ENCODE measurements around the gene ARGLU1.

Gene ARGLU1

DNA sequence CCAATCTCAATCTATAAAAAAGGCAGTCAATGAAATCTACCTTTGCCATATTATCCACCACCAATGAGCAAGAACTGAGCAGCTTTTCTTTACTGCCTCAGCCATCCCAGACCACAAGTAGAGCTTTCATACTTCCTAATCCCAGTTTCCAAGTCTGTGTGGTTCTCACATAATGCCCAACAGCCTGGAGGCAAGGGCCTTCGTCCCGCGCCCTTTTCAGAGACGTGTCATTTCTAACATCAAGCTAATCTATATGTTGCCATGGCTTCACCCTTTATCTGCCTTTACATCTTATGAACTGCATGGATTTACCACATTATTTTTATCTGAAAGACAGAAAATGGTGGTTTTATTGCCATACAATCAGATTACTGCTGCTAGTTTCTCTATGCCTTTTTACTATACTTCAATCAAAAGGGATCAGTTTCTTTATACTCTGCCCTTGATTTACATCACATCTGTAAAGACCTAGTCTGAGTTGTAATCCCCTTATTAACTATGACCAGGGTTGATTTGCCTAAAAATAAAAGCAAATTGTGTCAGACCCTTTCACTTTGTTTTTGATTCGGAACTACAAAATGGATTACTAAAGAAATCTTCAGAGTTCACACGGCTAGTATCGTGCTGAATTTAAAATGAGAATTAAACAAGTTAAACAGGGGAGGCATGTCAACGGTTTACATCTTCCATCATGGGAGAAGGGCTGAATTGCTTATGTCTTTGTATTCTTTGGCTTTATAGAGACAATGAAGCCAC, 38.3 kb downstream of the ARGLU1 start:
- no peaks in the 10 kb centered on the region for H3K36me3 ChIP-seq (ENCODE audit: control insufficient read depth, low read length)
- TF ChIP-seq EZH2phosphoT487 (IDR thresholded peaks at IDR 0.05; ENCODE audit: borderline replicate concordance, low read length): no peak
- TF ChIP-seq, protein P1, sequence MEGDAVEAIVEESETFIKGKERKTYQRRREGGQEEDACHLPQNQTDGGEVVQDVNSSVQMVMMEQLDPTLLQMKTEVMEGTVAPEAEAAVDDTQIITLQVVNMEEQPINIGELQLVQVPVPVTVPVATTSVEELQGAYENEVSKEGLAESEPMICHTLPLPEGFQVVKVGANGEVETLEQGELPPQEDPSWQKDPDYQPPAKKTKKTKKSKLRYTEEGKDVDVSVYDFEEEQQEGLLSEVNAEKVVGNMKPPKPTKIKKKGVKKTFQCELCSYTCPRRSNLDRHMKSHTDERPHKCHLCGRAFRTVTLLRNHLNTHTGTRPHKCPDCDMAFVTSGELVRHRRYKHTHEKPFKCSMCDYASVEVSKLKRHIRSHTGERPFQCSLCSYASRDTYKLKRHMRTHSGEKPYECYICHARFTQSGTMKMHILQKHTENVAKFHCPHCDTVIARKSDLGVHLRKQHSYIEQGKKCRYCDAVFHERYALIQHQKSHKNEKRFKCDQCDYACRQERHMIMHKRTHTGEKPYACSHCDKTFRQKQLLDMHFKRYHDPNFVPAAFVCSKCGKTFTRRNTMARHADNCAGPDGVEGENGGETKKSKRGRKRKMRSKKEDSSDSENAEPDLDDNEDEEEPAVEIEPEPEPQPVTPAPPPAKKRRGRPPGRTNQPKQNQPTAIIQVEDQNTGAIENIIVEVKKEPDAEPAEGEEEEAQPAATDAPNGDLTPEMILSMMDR (IDR thresholded peaks at IDR 0.05; ENCODE audit: low read depth, low read length, poor library complexity, severe bottlenecking): no peak
- H3K4me2 ChIP-seq (ENCODE audit: low read length): no peak overlapping the region
- peaks cover 20% of the 10 kb centered on the region for H3K4me1 ChIP-seq (ENCODE audit: control insufficient read depth, low read length)
- H3K79me2 ChIP-seq (ENCODE audit: control insufficient read depth, low read length): peaks cover 13% of the 10 kb centered on the region
- H4K20me1 ChIP-seq (ENCODE audit: control insufficient read depth, insufficient read depth, low read depth, low read length): no peaks in the 10 kb centered on the region; the same call in 1 of the 2 replicates
- H3K27me3 ChIP-seq (ENCODE audit: control insufficient read depth, low read length): peaks cover 23% of the 10 kb centered on the region
- H3K27ac ChIP-seq (ENCODE audit: low read depth, low read length): no peak overlapping the region
- H3K9me3 ChIP-seq (ENCODE audit: control insufficient read depth, insufficient read depth, low read length): no peaks in the 10 kb centered on the region
- H3K9me2 ChIP-seq (replicated peaks; ENCODE audit: control insufficient read depth, low read length): no peaks in the 10 kb centered on the region
- H3K4me3 ChIP-seq (ENCODE audit: low read length): no peak overlapping the region
- peaks cover 3% of the 10 kb centered on the region; the same call in 1 of the 2 replicates for H3F3A ChIP-seq (ENCODE audit: control insufficient read depth, insufficient read depth)

DNA sequence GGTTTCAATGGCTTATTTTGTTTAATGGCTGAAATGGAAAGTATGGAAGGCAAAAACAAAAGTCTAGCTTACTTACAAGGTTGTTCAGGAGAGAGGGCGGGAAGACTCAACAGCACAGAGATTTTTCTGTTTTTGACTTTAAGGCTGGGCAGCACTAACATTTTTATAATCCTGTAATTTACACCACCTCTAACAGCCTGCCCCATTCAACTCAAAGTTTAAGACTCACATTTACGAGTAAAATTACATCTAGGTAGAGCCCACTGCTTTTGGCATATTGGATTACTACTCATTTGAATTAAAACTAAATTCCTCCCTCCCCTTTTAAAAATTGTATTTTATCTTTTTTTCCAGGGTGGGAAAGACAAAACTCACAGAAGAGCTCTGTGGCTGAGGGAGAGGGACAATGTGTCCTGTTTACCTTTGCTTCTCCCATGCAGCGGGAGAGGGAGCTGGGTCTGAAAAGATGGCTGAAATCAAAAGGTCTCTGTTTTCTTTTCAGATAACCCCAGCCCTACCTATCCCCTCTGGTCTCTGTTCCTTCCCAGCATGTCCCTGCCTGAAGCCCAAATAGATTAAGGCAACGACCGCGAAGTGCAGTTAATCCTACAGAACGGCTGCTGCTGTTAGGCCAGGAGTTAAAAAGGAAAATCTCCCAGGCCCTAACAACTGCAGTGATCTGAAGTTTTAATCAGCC, 39.1 kb downstream of the ARGLU1 start:
- peaks cover 17% of the 10 kb centered on the region for H3K27me3 ChIP-seq (ENCODE audit: control insufficient read depth, low read length)
- H3K4me1 ChIP-seq (ENCODE audit: control insufficient read depth, low read length): peaks cover 14% of the 10 kb centered on the region

DNA sequence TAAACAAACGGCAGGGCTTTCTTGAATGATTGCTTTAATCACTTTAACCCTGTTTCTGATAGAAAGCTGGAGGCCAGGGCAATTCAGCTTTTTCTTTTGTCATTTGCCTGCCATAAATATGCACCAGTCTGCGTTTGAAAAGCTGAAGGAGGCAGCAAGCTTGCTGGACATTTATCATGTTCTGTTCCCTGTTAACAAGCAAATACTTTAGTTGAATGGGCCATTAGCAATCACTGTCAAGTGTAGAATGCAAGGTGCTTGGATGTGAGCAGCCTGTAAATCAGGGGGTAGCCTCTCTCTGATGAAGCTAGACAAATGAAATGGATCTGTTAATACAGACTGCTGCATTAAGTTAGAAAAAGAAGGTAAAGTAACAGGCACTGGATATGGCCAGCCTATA, 40.1 kb downstream of the ARGLU1 start:
- Histone ChIP-seq H3K79me2 (ENCODE audit: control insufficient read depth, low read length) (peaks cover 13% of the 10 kb centered on the region), H3K4me3 (ENCODE audit: low read length) (no peak overlapping the region), H3F3A (ENCODE audit: control insufficient read depth, insufficient read depth) (no peaks in the 10 kb centered on the region), H3K9me2 (replicated peaks; ENCODE audit: control insufficient read depth, low read length) (no peaks in the 10 kb centered on the region), H3K36me3 (ENCODE audit: control insufficient read depth, low read length) (no peaks in the 10 kb centered on the region), H3K4me2 (ENCODE audit: low read length) (no peak overlapping the region), H4K20me1 (ENCODE audit: control insufficient read depth, insufficient read depth, low read depth, low read length) (no peaks in the 10 kb centered on the region), H3K4me1 (ENCODE audit: control insufficient read depth, low read length) (peaks cover 4% of the 10 kb centered on the region), H3K27me3 (ENCODE audit: control insufficient read depth, low read length) (peaks cover 9% of the 10 kb centered on the region; the same call in 1 of the 2 replicates), H3K27ac (ENCODE audit: low read depth, low read length) (no peak overlapping the region), H3K9me3 (ENCODE audit: control insufficient read depth, insufficient read depth, low read length) (no peaks in the 10 kb centered on the region)
- TF ChIP-seq EZH2phosphoT487 (IDR thresholded peaks at IDR 0.05; ENCODE audit: borderline replicate concordance, low read length): no peak
- TF ChIP-seq, protein P1 (IDR thresholded peaks at IDR 0.05; ENCODE audit: low read depth, low read length, poor library complexity, severe bottlenecking): no peak

More for the DNA sequence above, 39.1 kb downstream of the ARGLU1 start:
- Histone ChIP-seq H3K79me2 (ENCODE audit: control insufficient read depth, low read length) (peaks cover 13% of the 10 kb centered on the region), H3K4me3 (ENCODE audit: low read length) (no peak overlapping the region), H3F3A (ENCODE audit: control insufficient read depth, insufficient read depth) (peaks cover 3% of the 10 kb centered on the region; the same call in 1 of the 2 replicates), H3K36me3 (ENCODE audit: control insufficient read depth, low read length) (no peaks in the 10 kb centered on the region), H4K20me1 (ENCODE audit: control insufficient read depth, insufficient read depth, low read depth, low read length) (no peaks in the 10 kb centered on the region), H3K9me3 (ENCODE audit: control insufficient read depth, insufficient read depth, low read length) (no peaks in the 10 kb centered on the region), H3K9me2 (replicated peaks; ENCODE audit: control insufficient read depth, low read length) (no peaks in the 10 kb centered on the region), H3K27ac (ENCODE audit: low read depth, low read length) (no peak overlapping the region), H3K4me2 (ENCODE audit: low read length) (no peak overlapping the region)
- no peak for TF ChIP-seq EZH2phosphoT487 (IDR thresholded peaks at IDR 0.05; ENCODE audit: borderline replicate concordance, low read length)
- TF ChIP-seq, protein P1 (IDR thresholded peaks at IDR 0.05; ENCODE audit: low read depth, low read length, poor library complexity, severe bottlenecking): no peak

Measured in DOHH2 (cell line).